Heart right ventricle (tissue), 16 donors: ENCODE results near the gene GPR15. TPM values are rescaled to one million over a fixed set of nuclear protein-coding genes. Genes with fewer than 3 reads are reported as not detected.

Experiments used
- ATAC-seq, 8 donors: fragments of 200-7000 bp; cut with Tn5 transposase; one replicate each; pipeline ENCODE4 v1.9.1; 2020; ENCODE audit warnings: mild to moderate bottlenecking in 8 of 8, moderate library complexity in 8 of 8, moderate number of reproducible peaks in 1 of 8
- DNase-seq, 2 donors: peaks; one replicate each; pipeline ENCODE4 v3.0.0-alpha.2; 2020
- H3K27ac ChIP-seq, 10 donors: fragments of 200-600 bp; sonication (generic) in 2 of 10; one replicate each; pipeline versions ENCODE4 v1.5.0 to v1.8.0; 2020 to 2022; ENCODE audit warnings: mild to moderate bottlenecking in 3 of 10
- H3K27me3 ChIP-seq, 7 donors: fragments of 200-600 bp; one replicate each; pipeline ENCODE4 v1.8.0; 2021 to 2022; ENCODE audit warnings: mild to moderate bottlenecking in 2 of 7
- H3K36me3 ChIP-seq, 9 donors: fragments of 200-600 bp; sonication (generic) in 1 of 9; one replicate each; pipeline versions ENCODE4 v1.5.0 to v1.8.0; 2020 to 2022; ENCODE audit warnings: mild to moderate bottlenecking in 2 of 9
- H3K4me1 ChIP-seq, 9 donors: fragments of 200-600 bp; sonication (generic) in 1 of 9; one replicate each; pipeline versions ENCODE4 v1.5.0 to v1.8.0; 2020 to 2022; ENCODE audit warnings: mild to moderate bottlenecking in 4 of 9
- H3K4me3 ChIP-seq, 10 donors: fragments of 200-600 bp; sonication (generic) in 2 of 10; one replicate each; pipeline versions ENCODE4 v1.5.0 to v1.8.0; 2020 to 2022; ENCODE audit warnings: mild to moderate bottlenecking in 7 of 10, moderate library complexity in 2 of 10
- H3K9me3 ChIP-seq, 11 donors: fragments of 200-600 bp in 10 of 11; sonication (generic) in 2 of 11; one replicate each; pipeline versions ENCODE4 v1.5.0 to v1.8.0; 2013 to 2022; ENCODE audit warnings: mild to moderate bottlenecking in 2 of 11, control low read depth in 1 of 11, moderate library complexity in 1 of 11
- CTCF ChIP-seq, 9 donors: fragments of 200-600 bp; sonication (generic) in 2 of 9; IDR thresholded peaks; one replicate each; pipeline versions ENCODE4 v1.5.0 to v1.8.0; 2021 to 2022; ENCODE audit warnings: antibody characterized with exemption in 9 of 9, mild to moderate bottlenecking in 5 of 9, moderate library complexity in 1 of 9
- WGBS, 2 donors: extraction: QIAGEN DNeasy Blood & Tissue Kit; methylation state at CpG; one replicate each; pipeline ENCODE4 v1.1.7; 2013; ENCODE audit warnings: inconsistent platforms in 1 of 2; 5-methylcytosine and 5-hydroxymethylcytosine counted together
- intact Hi-C, 10 donors: fragments of 100-400 bp; cut with DNase I; formaldehyde crosslinking; loops; one replicate each; pipeline versions ENCODE4 v1.11.1 to v1.14.2; 2022
- polyA plus RNA-seq, 2 donors: library from polyadenylated mRNA; stranded (reverse); fragments of 200-250 nt; gene quantifications; one replicate each; pipeline ENCODE4 v1.2.3, GENCODE V29; 2013
- total RNA-seq, 10 donors: library from RNA; stranded (reverse); fragmentation: NEBNext Ultra II Directional in 3 of 10; extraction: Animal tissue kit (Norgen Biotek cat#: 25700) in 3 of 10; gene quantifications; one replicate each; pipeline versions ENCODE4 v1.2.1 to v1.2.4, GENCODE V29; 2021 to 2023
- donor health status: Arrhythmogenic right ventricular cardiomyopathy.
- donor health status: ischemic (EF 13 %, LVEDD 7.1; RV severe dilation, severe dysfunction).
- donor health status: healthy with polysubstance abuse.
- donor health status: DM: no; HTN: yes; CAD: no.
- donor health status: DM: no; HTN: no; CAD: no.
- donor health status: ischemic (EF 25% LVEDD 6.9; RV normal size, moderate dysfunction).
- donor health status: ischemic (EF 25% LVEDD 5.7; RV mildly dilated, moderate dysfunction).
- donor health status: healthy.
- donor health status: DM: yes; HTN: yes; CAD: no.
- donor health status: Ischemic cardiomyopathy.
- donor health status: ischemic (EF 35%, LVEDD 5.7; RV mildly dilated, moderate dysfunction).
- donor health status: nonischemic (EF 11% LVEDD 7.7; RV severe dilation, severe dysfunction).
- donor health status: DM: yes; HTN: yes; CAD: no.
- donor health status: PGD.
- donor health status: ischemic (EF 29% LVEDD 5.4; RV normal size, mild dysfunction).
- donor health status: nonischemic (EF 23%, LVEDD 6.1; RV moderate dilation, normal function).

The GPR15 gene
- total and polyA plus RNA-seq, 12 donors = 0.21 TPM; not detected in 11

- TF ChIP-seq CTCF (IDR thresholded peaks at IDR 0.05) = no peak
- ATAC-seq (no peak), DNase-seq (no peak)
- Histone ChIP-seq H3K27ac (no peak overlapping the region), H3K36me3 (no peaks in the 10 kb centered on the region), H3K4me1 (peaks cover 0 to 37% (median 0%) of the 10 kb centered on the region in 9 donors), H3K27me3 (no peaks in the 10 kb centered on the region), H3K4me3 (no peak overlapping the region), H3K9me3 (peaks cover 0 to 4% (median 0%) of the 10 kb centered on the region in 11 donors)
- WGBS, 2 donors = 92 to 93% methylated on average over 2 of the region's 2 CpGs
- intact Hi-C loops = no loop called here
Measured at GRCh38 chr3:98560911-98561310, 29.1 kb downstream of the GPR15 start.

- no peaks in the 10 kb centered on the region for H3K36me3 ChIP-seq
- H3K27me3 ChIP-seq = no peaks in the 10 kb centered on the region
- DNase-seq (no peak), ATAC-seq (no peak)
- TF ChIP-seq CTCF (IDR thresholded peaks at IDR 0.05) = no peak
- WGBS, 2 donors = 83 to 87% methylated on average over 5 of the region's 5 CpGs
- H3K27ac ChIP-seq = no peak overlapping the region
- H3K4me1 ChIP-seq = peaks cover 0 to 38% (median 0%) of the 10 kb centered on the region in 9 donors
- intact Hi-C loops = no loop called here
- H3K4me3 ChIP-seq = no peak overlapping the region
- H3K9me3 ChIP-seq = peaks cover 0 to 4% (median 0%) of the 10 kb centered on the region in 11 donors
Measured at GRCh38 chr3:98561727-98562521, 30.1 kb downstream of the GPR15 start.

GRCh38 chr3:98563661-98564281, 32.0 kb downstream of the GPR15 start:
- Histone ChIP-seq H3K4me3 (no peak overlapping the region), H3K27ac (peak overlapping the region in 1 of 10 donors; percentile 69)

More at GRCh38 chr3:98563661-98564281, 32.0 kb downstream of the GPR15 start:
- no peaks in the 10 kb centered on the region for H3K36me3 ChIP-seq
- intact Hi-C loops = no loop called here
- no peak for TF ChIP-seq CTCF (IDR thresholded peaks at IDR 0.05)
- DNase-seq (no peak), ATAC-seq (no peak)
- WGBS, 2 donors = 82 to 85% methylated on average over 4 of the region's 4 CpGs
- peaks cover 0 to 4% (median 0%) of the 10 kb centered on the region in 11 donors for H3K9me3 ChIP-seq
- peaks cover 0 to 38% (median 0%) of the 10 kb centered on the region in 9 donors for H3K4me1 ChIP-seq
- no peaks in the 10 kb centered on the region for H3K27me3 ChIP-seq
